Choroid plexus epithelial cell (primary cell): ENCODE results near the gene FAM184A.

Source experiments
- DNase-seq: peaks from one replicate; pipeline ENCODE4 v3.0.0-alpha.2; 2010; ENCODE audit warnings: low read depth
- H3K4me3 ChIP-seq: 2 replicates; pipeline ENCODE4 v1.5.1; 2011; ENCODE audit warnings: low read depth, mild to moderate bottlenecking, control low read depth, low read length, moderate library complexity
- CTCF ChIP-seq: conservative IDR thresholded peaks from 2 replicates; pipeline ENCODE4 v1.5.1; 2011; ENCODE audit warnings: low read depth, mild to moderate bottlenecking, control low read depth, inconsistent platforms, low read length, moderate library complexity

The FAM184A gene

DNA sequence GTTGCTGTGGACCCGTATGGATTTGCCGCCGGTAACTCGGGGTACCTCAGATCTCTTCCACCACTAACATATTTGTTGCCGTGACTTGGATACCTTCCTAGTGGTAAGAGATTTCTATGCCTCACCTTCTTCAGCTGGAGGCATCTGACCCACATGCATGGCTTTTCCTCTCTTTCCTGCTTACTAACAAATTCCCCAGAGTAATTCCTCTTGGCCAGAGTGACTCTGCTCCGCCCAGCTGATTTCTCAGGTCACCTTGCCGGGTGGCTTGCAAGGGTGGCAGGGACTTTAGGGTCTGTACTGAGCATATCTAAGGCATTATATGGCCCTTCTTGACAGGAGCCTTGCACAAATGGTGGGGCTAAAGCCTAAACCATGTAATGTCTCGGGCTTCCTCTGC, 38.2 kb downstream of the FAM184A start:
- TF ChIP-seq CTCF, result no peak
- no peak for DNase-seq
- no peak overlapping the region for H3K4me3 ChIP-seq

- no peak overlapping the region for H3K4me3 ChIP-seq
- TF ChIP-seq CTCF, result no peak
- no peak for DNase-seq
These were observed 40.4 kb downstream of the FAM184A start for GRCh38 chr6:119037941-119038623.

DNA sequence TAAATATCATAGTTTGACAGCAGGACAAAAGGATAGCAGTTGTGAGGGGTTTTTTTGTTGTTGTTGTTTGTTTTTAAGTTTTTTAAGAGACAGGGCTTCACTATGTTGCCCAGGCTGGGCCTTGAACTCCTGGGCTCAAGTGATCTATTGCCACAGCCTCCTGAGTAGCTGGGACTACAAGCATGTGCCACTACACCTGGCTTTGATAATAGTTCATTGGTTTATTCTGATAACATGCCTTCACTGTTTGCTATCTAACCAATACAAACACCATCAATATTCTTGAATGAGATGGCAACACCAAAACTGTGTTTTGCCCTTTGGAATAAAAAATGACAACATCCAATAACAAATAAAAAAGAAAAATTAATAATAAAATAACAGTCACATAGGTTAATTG, 41.2 kb downstream of the FAM184A start:
- H3K4me3 ChIP-seq, result no peak overlapping the region
- no peak for DNase-seq
- no peak for TF ChIP-seq CTCF

DNA sequence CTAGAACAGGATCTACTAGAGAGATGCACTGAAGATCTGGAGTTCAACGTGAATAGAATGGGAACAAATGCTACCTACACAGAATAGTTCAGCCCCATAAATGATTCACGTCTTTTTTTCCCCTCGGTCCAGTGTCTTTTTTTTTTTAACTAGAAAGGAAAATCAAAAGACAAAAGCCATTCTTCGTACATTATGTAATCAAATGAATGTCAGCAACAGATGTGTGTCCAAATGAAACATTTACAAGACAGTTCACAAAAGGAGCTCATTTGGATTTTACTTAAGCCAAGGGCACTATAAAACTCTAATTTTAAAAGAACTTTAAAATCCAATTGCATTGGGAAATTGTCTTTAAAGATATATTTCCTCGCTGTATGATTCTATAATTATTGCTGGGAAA, 42.4 kb downstream of the FAM184A start:
- no peak overlapping the region for H3K4me3 ChIP-seq
- DNase-seq, result no peak
- TF ChIP-seq CTCF, result no peak

GRCh38 chr6:119035459-119035858, 43.0 kb downstream of the FAM184A start:
- H3K4me3 ChIP-seq, result no peak overlapping the region
- DNase-seq, result no peak
- TF ChIP-seq CTCF, result no peak

DNA sequence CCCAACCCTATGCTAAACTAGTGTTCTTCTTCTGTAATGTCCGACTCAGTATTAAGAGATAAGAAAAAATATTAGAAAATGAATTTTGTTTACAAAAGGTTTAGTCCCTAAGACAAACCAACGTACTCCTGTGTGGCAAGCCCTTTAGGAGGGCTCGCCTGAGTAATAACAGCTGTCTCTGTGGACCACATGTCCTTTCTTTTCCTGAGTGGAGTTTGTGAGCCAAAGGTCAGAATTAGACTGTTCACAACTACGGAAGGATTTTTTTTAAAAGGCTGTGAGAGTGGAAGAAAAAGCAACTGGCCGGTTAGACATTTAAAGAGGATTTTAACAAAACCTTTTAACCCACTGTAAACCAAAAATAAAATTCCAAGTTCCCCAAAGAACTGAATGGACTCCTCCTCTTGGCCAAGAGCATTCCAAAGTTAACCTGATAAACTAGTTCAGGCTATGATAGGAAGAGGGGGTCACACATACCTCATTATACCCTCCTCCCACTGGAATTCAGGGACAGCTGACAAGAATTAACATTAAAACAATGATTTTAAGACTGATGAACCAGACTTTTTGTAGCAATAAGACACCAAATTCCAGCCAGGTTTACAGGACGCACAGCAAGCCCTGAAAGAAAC, 43.5 kb downstream of the FAM184A start:
- H3K4me3 ChIP-seq, result no peak overlapping the region
- TF ChIP-seq CTCF, result no peak
- peak; percentile 23 for DNase-seq

DNA sequence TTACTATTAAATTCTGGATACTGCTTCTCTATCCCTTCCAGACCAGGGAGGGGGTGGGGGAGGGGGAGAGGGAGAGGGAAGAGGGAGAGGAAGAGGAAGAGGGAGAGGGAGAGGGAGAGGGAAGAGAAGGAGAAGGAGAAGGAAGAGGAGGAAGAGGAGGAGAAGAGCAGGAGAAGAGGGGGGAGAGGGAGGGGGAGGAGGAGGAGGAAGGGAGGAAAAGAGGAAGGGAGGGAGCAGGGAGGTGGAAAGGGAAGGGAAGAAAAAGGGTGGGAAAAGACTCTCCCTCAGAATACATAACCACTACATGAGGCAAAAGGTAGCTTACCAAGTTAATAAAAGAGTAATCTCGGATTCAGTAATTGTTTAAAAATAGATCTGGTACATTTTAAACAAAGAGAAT, 46.0 kb downstream of the FAM184A start:
- H3K4me3 ChIP-seq, result no peak overlapping the region
- no peak for DNase-seq
- no peak for TF ChIP-seq CTCF
